WERI-Rb-1 (cell line): ENCODE measurements around the gene C7orf25.

Source experiments
- DNase-seq: peaks from one replicate; pipeline ENCODE4 v3.0.0-alpha.2; 2020
- H3K27ac ChIP-seq: fragments of 250-450 bp; sonication (Bioruptor Pico); 2 replicates; pipeline ENCODE4 v1.5.1; 2020; ENCODE audit warnings: mild to moderate bottlenecking, moderate library complexity
- H3K27me3 ChIP-seq: fragments of 250-450 bp; sonication (Bioruptor Pico); 2 replicates; pipeline ENCODE4 v1.5.1; 2021; ENCODE audit warnings: mild to moderate bottlenecking, low read depth, moderate library complexity; ENCODE audit not compliant: insufficient read depth, severe bottlenecking
- H3K36me3 ChIP-seq: fragments of 250-450 bp; sonication (Bioruptor Pico); 2 replicates; pipeline ENCODE4 v1.5.1; 2020; ENCODE audit warnings: mild to moderate bottlenecking, moderate library complexity
- H3K4me3 ChIP-seq: 2 replicates; pipeline ENCODE4 v1.5.1; 2011; ENCODE audit warnings: low read depth, mild to moderate bottlenecking, control low read depth, low read length
- H3K9me3 ChIP-seq: fragments of 250-450 bp; sonication (Bioruptor Pico); 2 replicates; pipeline ENCODE4 v1.5.1; 2021; ENCODE audit warnings: mild to moderate bottlenecking, moderate library complexity; ENCODE audit not compliant: severe bottlenecking
- TF ChIP-seq, protein P1 (sequence below): IDR thresholded peaks from 2 replicates; pipeline ENCODE4 v1.5.1; 2011; ENCODE audit warnings: low read depth, mild to moderate bottlenecking, control low read depth, inconsistent platforms, low read length

C7orf25 gene

DNA sequence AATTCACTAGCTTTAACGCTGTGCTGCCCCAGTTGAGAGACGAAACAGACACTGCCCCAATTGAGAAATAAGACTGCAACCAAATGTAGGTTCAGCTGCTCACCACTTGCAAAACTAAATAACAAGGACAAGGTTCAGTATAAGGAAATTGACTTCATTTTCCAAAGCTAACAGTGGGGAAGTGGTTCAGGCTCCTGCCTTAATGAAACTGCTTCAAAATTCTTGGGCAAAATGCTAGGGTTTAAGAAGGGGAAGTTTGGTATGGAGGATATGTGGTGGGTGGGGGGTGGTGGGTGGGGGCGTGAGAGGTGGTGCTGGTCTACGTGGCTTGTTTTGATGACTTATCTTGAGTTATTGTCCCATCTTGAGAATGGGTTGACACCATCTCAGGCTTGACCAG lies 42.1 kb upstream of the C7orf25 start:
- TF ChIP-seq, protein P1, sequence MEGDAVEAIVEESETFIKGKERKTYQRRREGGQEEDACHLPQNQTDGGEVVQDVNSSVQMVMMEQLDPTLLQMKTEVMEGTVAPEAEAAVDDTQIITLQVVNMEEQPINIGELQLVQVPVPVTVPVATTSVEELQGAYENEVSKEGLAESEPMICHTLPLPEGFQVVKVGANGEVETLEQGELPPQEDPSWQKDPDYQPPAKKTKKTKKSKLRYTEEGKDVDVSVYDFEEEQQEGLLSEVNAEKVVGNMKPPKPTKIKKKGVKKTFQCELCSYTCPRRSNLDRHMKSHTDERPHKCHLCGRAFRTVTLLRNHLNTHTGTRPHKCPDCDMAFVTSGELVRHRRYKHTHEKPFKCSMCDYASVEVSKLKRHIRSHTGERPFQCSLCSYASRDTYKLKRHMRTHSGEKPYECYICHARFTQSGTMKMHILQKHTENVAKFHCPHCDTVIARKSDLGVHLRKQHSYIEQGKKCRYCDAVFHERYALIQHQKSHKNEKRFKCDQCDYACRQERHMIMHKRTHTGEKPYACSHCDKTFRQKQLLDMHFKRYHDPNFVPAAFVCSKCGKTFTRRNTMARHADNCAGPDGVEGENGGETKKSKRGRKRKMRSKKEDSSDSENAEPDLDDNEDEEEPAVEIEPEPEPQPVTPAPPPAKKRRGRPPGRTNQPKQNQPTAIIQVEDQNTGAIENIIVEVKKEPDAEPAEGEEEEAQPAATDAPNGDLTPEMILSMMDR = no peak
- DNase-seq = no peak
- Histone ChIP-seq H3K27me3 (no peaks in the 10 kb centered on the region), H3K9me3 (no peaks in the 10 kb centered on the region), H3K36me3 (no peaks in the 10 kb centered on the region), H3K27ac (no peak overlapping the region), H3K4me3 (no peak overlapping the region)

- Histone ChIP-seq H3K27me3 (no peaks in the 10 kb centered on the region), H3K36me3 (no peaks in the 10 kb centered on the region), H3K9me3 (no peaks in the 10 kb centered on the region), H3K4me3 (no peak overlapping the region), H3K27ac (no peak overlapping the region)
- TF ChIP-seq, protein P1 = no peak
- DNase-seq = no peak
These were observed 40.5 kb upstream of the C7orf25 start for GRCh38 chr7:42952328-42952727.

DNA sequence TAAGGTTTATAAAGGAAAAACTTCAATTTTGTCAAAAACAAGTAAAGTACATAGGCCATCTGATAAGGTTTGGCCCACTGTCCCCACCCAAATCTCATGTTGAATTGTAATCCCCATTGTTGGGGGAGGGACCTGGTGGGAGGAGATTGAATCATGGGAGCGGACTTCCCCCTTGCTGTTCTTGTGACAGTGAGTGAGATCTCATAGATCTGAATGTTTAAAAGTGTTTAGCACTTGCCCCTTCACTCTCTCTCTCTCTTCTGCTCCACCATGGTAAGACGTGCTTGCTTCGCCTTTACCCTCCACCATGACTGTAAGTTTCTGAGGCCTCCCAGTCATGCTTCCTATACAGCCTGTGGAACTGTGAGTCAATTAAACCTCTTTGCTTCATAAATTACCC lies 38.5 kb upstream of the C7orf25 start:
- Histone ChIP-seq H3K36me3 (no peaks in the 10 kb centered on the region), H3K27me3 (no peaks in the 10 kb centered on the region), H3K9me3 (no peaks in the 10 kb centered on the region), H3K4me3 (no peak overlapping the region), H3K27ac (no peak overlapping the region)
- TF ChIP-seq, protein P1 = no peak
- no peak for DNase-seq

DNA sequence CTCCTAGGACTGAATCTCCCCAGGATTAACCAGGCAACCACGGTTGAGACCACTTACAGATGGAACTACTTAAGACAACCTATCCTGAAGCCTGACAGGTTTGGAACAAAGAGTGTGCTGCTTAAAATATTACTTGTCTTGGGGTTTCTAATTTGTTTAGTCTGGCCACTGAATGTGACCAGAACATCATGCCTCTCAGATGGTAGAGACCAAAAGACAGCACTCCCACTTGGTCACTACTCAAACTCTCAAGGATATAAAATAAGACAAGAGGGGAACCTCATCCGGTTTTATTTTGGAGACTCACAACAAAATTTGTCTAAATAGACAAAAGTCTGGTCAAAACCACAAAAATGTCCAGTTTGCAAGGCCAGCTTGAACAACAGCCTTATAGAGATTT lies 35.7 kb upstream of the C7orf25 start:
- Histone ChIP-seq H3K27ac (no peak overlapping the region), H3K27me3 (no peaks in the 10 kb centered on the region), H3K4me3 (no peak overlapping the region), H3K36me3 (no peaks in the 10 kb centered on the region), H3K9me3 (no peaks in the 10 kb centered on the region)
- TF ChIP-seq, protein P1 = no peak
- DNase-seq = no peak

DNA sequence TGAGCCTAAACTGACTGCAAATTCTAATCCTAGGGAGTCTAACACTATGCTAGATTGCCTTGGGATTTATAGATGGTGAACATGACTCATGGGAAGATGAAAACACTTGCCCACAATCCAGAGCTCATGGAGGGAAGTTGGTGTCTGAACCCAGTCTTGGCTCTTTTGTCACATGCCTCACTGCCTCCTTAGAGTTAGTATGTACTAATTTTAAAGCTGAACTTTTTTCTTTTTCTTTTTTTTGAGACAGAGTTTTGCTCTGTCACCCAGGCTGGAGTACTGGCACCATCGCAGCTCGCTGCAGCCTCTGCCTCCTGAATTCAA lies 34.7 kb upstream of the C7orf25 start:
- Histone ChIP-seq H3K27me3 (no peaks in the 10 kb centered on the region), H3K4me3 (no peak overlapping the region), H3K9me3 (no peaks in the 10 kb centered on the region), H3K36me3 (no peaks in the 10 kb centered on the region), H3K27ac (no peak overlapping the region)
- DNase-seq = no peak
- TF ChIP-seq, protein P1 = no peak

DNA sequence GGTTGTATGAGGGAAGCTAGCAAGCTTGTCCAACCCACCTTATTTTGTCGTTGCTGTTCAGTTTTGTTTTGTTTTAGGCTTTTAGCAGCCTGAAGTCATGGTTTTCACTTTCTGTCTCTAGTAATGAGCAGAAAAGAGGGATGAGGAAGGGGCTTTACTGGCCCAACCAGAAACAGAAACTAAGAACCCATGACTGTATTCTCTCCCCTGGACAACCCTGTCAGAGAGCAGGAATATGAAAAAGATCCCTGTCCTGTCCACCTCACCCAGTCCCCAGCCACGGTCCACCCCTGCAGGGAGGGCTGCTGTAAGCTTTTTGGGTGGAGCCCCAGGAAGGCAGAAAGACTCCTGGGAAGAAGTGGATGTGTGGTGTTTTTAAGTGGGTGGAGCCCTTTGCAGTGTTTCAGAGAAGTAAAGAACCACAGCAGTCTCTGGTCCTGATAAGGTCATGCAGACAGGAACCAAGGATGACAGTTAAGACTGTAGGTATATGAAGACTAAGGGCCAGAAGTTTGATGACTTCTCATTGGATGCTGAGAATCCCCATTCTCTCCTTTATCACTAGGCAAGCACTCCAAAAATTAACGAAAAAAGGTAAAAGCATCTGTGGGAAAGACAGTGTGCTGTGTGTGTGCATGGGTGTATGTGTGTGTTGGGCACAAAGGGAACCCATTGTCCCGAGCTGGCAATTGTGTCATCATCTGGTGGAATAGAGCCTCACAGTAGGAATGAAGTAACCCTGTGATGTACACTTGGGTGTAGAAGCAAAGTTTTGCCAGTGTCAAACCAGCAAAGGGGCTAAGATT lies 34.2 kb upstream of the C7orf25 start:
- H3K9me3 ChIP-seq = no peaks in the 10 kb centered on the region
- TF ChIP-seq, protein P1 = no peak
- H3K4me3 ChIP-seq = no peak overlapping the region
- H3K27me3 ChIP-seq = no peaks in the 10 kb centered on the region
- no peak for DNase-seq
- H3K27ac ChIP-seq = no peak overlapping the region
- no peaks in the 10 kb centered on the region for H3K36me3 ChIP-seq
